GM12878 (cell line): Measurements from ENCODE around the gene ERP44. TPM values are rescaled to one million over a fixed set of nuclear protein-coding genes. Genes with fewer than 3 reads are reported as not detected.

Source experiments
- ATAC-seq: fragments of 200-7000 bp; cut with Tn5 transposase; 3 replicates; pipeline ENCODE4 v1.9.1; 2020; ENCODE audit warnings: mild to moderate bottlenecking, moderate library complexity
- BruUV-seq: library from RNA; stranded (reverse); fragments of 400-500 nt; replicated peaks from 2 replicates; lab custom pipeline; 2021; lab: Mats Ljungman, UMichigan
- CTCF ChIA-PET: fragments of 300-600 bp; sonication (Branson Sonifier 250); formaldehyde crosslinking; extraction: SDS; loops from one replicate; lab custom pipeline; 2021; ENCODE audit warnings: inconsistent platforms; lab: Yijun Ruan, JAX
- POLR2A ChIA-PET: fragments of 350-600 bp; formaldehyde crosslinking; extraction: SDS; loops from one replicate; lab custom pipeline; 2021; ENCODE audit warnings: inconsistent platforms; lab: Charles Lee
- RAD21 ChIA-PET: fragments of 300-600 bp; sonication (Branson Sonifier 250); formaldehyde crosslinking; loops from one replicate; lab custom pipeline; 2023; ENCODE audit warnings: antibody characterized with exemption; ENCODE audit not compliant: unreplicated experiment; lab: Charles Lee
- SMC1A ChIA-PET: fragments of 300-600 bp; sonication (Branson Sonifier 250); formaldehyde crosslinking; loops from one replicate; lab custom pipeline; 2023; ENCODE audit not compliant: unreplicated experiment, uncharacterized antibody; lab: Charles Lee
- DNase-seq: peaks from one replicate; pipeline ENCODE4 v3.0.0-alpha.2; 2011; ENCODE audit warnings: low read depth, low spot score
- FAIRE-seq: peaks from 3 replicates; lab custom pipeline; 2011; peaks lifted over from hg19 to GRCh38; lab: Jason Lieb, UNC
- H2AFZ ChIP-seq: 2 replicates; pipeline ENCODE4 v1.6.0; 2011; ENCODE audit warnings: low read depth, low read length, control low read depth; ENCODE audit not compliant: control insufficient read depth
- H3K27ac ChIP-seq: 2 replicates; pipeline ENCODE4 v1.5.1; 2011; ENCODE audit warnings: control low read depth; ENCODE audit not compliant: control insufficient read depth, insufficient read depth
- H3K27me3 ChIP-seq, 2 experiments: replicated peaks in 1 of 2; 2 replicates each; pipeline versions ENCODE4 v1.6.0 to v1.6.1; 2011; ENCODE audit warnings: low read length in 1 of 2; ENCODE audit not compliant: control insufficient read depth in 2 of 2, insufficient read depth in 2 of 2
- H3K36me3 ChIP-seq, 2 experiments: 2 replicates each; pipeline ENCODE4 v1.5.1; 2011; ENCODE audit warnings: low read length in 1 of 2; ENCODE audit not compliant: control insufficient read depth in 2 of 2, insufficient read depth in 2 of 2
- H3K4me1 ChIP-seq: 2 replicates; pipeline ENCODE4 v1.6.1; 2011; ENCODE audit warnings: mild to moderate bottlenecking, low read length, moderate library complexity, mixed read lengths; ENCODE audit not compliant: control insufficient read depth, insufficient read depth
- H3K4me2 ChIP-seq: 2 replicates; pipeline ENCODE4 v1.6.0; 2011; ENCODE audit warnings: control low read depth; ENCODE audit not compliant: control insufficient read depth, insufficient read depth
- H3K4me3 ChIP-seq: fragments of 200-600 bp; sonication (generic); 2 replicates; pipeline ENCODE4 v1.5.1; 2016
- H3K79me2 ChIP-seq: 2 replicates; pipeline ENCODE4 v1.6.0; 2011; ENCODE audit warnings: low read length; ENCODE audit not compliant: control insufficient read depth, insufficient read depth
- H3K9ac ChIP-seq: 2 replicates; pipeline ENCODE4 v1.8.0; 2011; ENCODE audit warnings: low read length, control low read depth, mixed read lengths; ENCODE audit not compliant: control insufficient read depth, insufficient read depth
- H3K9me3 ChIP-seq: replicated peaks from 3 replicates; pipeline ENCODE4 v1.5.1; 2011; ENCODE audit warnings: mild to moderate bottlenecking, low read length; ENCODE audit not compliant: control insufficient read depth, insufficient read depth
- H4K20me1 ChIP-seq: 2 replicates; pipeline ENCODE4 v1.6.0; 2011; ENCODE audit not compliant: control insufficient read depth, insufficient read depth
- CEBPB ChIP-seq, 2 experiments: fragments of 150-350 bp in 1 of 2; IDR thresholded peaks; 2 replicates each; pipeline ENCODE4 v1.6.1; 2012 to 2014; ENCODE audit warnings: low read depth in 2 of 2, low read length in 2 of 2, borderline replicate concordance in 1 of 2, inconsistent platforms in 1 of 2
- CREM ChIP-seq: IDR thresholded peaks from 2 replicates; pipeline ENCODE4 v1.6.1; 2014; ENCODE audit warnings: antibody characterized with exemption, low read depth
- MEF2A ChIP-seq: IDR thresholded peaks from 2 replicates; pipeline ENCODE4 v1.6.1; 2011; ENCODE audit warnings: low read depth, mild to moderate bottlenecking, low read length, moderate library complexity; ENCODE audit not compliant: insufficient read depth
- MYC ChIP-seq: IDR thresholded peaks from 2 replicates; pipeline ENCODE4 v1.6.1; 2011; ENCODE audit warnings: mild to moderate bottlenecking, low read length, moderate library complexity, inconsistent platforms; ENCODE audit not compliant: insufficient read depth, insufficient replicate concordance, insufficient read length, severe bottlenecking
- NRF1 ChIP-seq: conservative IDR thresholded peaks from 2 replicates; pipeline ENCODE4 v1.6.1; 2011; ENCODE audit warnings: mild to moderate bottlenecking, low read depth, low read length, improper control_type of control experiment
- WGBS: methylation state at CpG from one replicate; pipeline ENCODE4 v1.1.6; 2016; ENCODE audit warnings: low lambda C conversion rate; ENCODE audit not compliant: insufficient replicate concordance, insufficient coverage; ENCODE audit errors: missing lambda C conversion rate; 5-methylcytosine and 5-hydroxymethylcytosine counted together
- in situ Hi-C: fragments of 300-500 bp; cut with MboI; formaldehyde crosslinking; loops from 9 replicates; pipeline ENCODE4 v1.14.3; 2018; ENCODE audit warnings: mixed read lengths
- intact Hi-C: fragments of 100-400 bp; cut with micrococcal nuclease; formaldehyde crosslinking; loops from one replicate; pipeline ENCODE4 v1.14.2; 2022; ENCODE audit not compliant: unreplicated experiment
- polyA plus RNA-seq, 11 experiments: library from polyadenylated mRNA; depleted of rRNA in 4 of 11; unstranded in 6 of 11; stranded (reverse) in 5 of 11; fragments of >200 nt; fragmentation: Nextera tagmentation in 4 of 11; fragmentation: Illumina TruSeq in 1 of 11; extraction: Ambion mirVana in 4 of 11; extraction: Trizol in 1 of 11; gene quantifications; 1 replicate in 1 of 11; 2 replicates in 10 of 11; pipeline versions ENCODE4 v1.2.1 to v1.2.3, GENCODE V29; 2011 to 2016; ENCODE audit warnings: inconsistent platforms in 2 of 11, missing spikeins in 2 of 11, low read depth in 1 of 11
- total RNA-seq, 4 experiments: library from RNA; depleted of rRNA in 3 of 4; stranded (reverse); fragments of >200 nt in 3 of 4; fragmentation: Illumina TruSeq in 1 of 4; extraction: Trizol in 1 of 4; gene quantifications; 2 replicates each; pipeline versions ENCODE4 v1.2.1 to v1.2.3, GENCODE V29; 2013 to 2021
- TF ChIP-seq, protein P1 (sequence below): fragments of 450-650 bp; IDR thresholded peaks from 2 replicates; pipeline ENCODE4 v1.6.1; 2017; ENCODE audit warnings: mild to moderate bottlenecking, low read depth, inconsistent platforms; ENCODE audit not compliant: poor library complexity, severe bottlenecking
- TF ChIP-seq, protein P2 (sequence below): fragments of 450-650 bp; IDR thresholded peaks from 2 replicates; pipeline ENCODE4 v1.6.1; 2014; ENCODE audit warnings: mild to moderate bottlenecking

Gene ERP44
- total and polyA plus RNA-seq, 10 of the 15 experiments (the other 5 are each of a cell fraction or from before 2014, with no cell fraction given): 11.5 to 52.4 (median 20.2) TPM

DNA sequence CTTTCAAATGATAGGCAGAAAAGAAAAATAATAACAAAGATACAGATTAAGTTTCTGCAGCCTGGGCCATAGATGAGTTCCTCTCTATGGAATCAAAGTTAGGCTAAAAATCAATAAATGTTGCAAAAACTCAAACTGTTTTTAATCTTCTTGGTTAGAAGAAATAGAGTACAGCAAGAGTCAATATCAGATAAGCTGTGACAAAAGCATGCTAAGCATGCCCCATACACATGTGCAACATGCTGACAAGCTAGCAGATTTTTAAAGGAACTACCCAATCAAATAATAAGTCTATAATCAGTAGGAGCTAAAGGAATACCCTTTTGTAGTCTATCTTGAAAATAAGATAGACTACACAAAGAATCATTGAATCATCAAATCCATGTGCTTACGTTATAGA lies 6.7 kb downstream of the ERP44 start:
- in situ Hi-C loops (no loop called here), intact Hi-C loops (loop anchor here (10.0 kb wide), 1 partner anchor 907 kb away; no protein-coding TSS in a partner anchor)
- Histone ChIP-seq H3K79me2 (peaks cover 92% of the 10 kb centered on the region), H3K9me3 (no peaks in the 10 kb centered on the region), H3K36me3 (no peaks in the 10 kb centered on the region), H3K4me3 (no peak overlapping the region), H4K20me1 (no peaks in the 10 kb centered on the region), H3K27ac (no peak overlapping the region), H2AFZ (no peak overlapping the region), H3K4me1 (peaks cover 8% of the 10 kb centered on the region), H3K9ac (no peak overlapping the region), H3K27me3 (no peaks in the 10 kb centered on the region), H3K4me2 (no peak overlapping the region)
- ATAC-seq (no peak), DNase-seq (no peak), FAIRE-seq (no peak)
- CTCF ChIA-PET: no interaction called here
- 100% methylated on average over 1 of the region's 1 CpG for WGBS
- TF ChIP-seq MEF2A: no peak
- TF ChIP-seq NRF1: no peak
- no peak for TF ChIP-seq MYC
- no peak for TF ChIP-seq CREM
- TF ChIP-seq, protein P1, sequence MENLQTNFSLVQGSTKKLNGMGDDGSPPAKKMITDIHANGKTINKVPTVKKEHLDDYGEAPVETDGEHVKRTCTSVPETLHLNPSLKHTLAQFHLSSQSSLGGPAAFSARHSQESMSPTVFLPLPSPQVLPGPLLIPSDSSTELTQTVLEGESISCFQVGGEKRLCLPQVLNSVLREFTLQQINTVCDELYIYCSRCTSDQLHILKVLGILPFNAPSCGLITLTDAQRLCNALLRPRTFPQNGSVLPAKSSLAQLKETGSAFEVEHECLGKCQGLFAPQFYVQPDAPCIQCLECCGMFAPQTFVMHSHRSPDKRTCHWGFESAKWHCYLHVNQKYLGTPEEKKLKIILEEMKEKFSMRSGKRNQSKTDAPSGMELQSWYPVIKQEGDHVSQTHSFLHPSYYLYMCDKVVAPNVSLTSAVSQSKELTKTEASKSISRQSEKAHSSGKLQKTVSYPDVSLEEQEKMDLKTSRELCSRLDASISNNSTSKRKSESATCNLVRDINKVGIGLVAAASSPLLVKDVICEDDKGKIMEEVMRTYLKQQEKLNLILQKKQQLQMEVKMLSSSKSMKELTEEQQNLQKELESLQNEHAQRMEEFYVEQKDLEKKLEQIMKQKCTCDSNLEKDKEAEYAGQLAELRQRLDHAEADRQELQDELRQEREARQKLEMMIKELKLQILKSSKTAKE: no peak
- TF ChIP-seq, protein P2, sequence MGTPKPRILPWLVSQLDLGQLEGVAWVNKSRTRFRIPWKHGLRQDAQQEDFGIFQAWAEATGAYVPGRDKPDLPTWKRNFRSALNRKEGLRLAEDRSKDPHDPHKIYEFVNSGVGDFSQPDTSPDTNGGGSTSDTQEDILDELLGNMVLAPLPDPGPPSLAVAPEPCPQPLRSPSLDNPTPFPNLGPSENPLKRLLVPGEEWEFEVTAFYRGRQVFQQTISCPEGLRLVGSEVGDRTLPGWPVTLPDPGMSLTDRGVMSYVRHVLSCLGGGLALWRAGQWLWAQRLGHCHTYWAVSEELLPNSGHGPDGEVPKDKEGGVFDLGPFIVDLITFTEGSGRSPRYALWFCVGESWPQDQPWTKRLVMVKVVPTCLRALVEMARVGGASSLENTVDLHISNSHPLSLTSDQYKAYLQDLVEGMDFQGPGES: no peak
- TF ChIP-seq CEBPB (IDR thresholded peaks at IDR 0.05; ENCODE audit: borderline replicate concordance in 1 of 2, low read depth in 2 of 2, low read length in 2 of 2): no peak
- no TSS peak for BruUV-seq
- SMC1A ChIA-PET: interaction anchor here (0.5 kb wide), 1 partner anchor 303 kb away, joined by 3 read pairs; no protein-coding TSS in a partner anchor
- RAD21 ChIA-PET: interaction anchor here (0.9 kb wide), 1 partner anchor 61 kb away, joined by 3 read pairs; no protein-coding TSS in a partner anchor
- POLR2A ChIA-PET: interaction anchor here (0.6 kb wide), 1 partner anchor 132 kb away, joined by 3 read pairs; no protein-coding TSS in a partner anchor
